GM12878 (cell line): ENCODE data around the gene IFT52. TPM values are rescaled to one million over a fixed set of nuclear protein-coding genes. Genes with fewer than 3 reads are reported as not detected.

ENCODE experiments used
- ATAC-seq: fragments of 200-7000 bp; cut with Tn5 transposase; 3 replicates; pipeline ENCODE4 v1.9.1; 2020; ENCODE audit warnings: mild to moderate bottlenecking, moderate library complexity
- BruUV-seq: library from RNA; stranded (reverse); fragments of 400-500 nt; replicated peaks from 2 replicates; lab custom pipeline; 2021; lab: Mats Ljungman, UMichigan
- CTCF ChIA-PET: fragments of 300-600 bp; sonication (Branson Sonifier 250); formaldehyde crosslinking; extraction: SDS; loops from one replicate; lab custom pipeline; 2021; ENCODE audit warnings: inconsistent platforms; lab: Yijun Ruan, JAX
- POLR2A ChIA-PET: fragments of 350-600 bp; formaldehyde crosslinking; extraction: SDS; loops from one replicate; lab custom pipeline; 2021; ENCODE audit warnings: inconsistent platforms; lab: Charles Lee
- RAD21 ChIA-PET: fragments of 300-600 bp; sonication (Branson Sonifier 250); formaldehyde crosslinking; loops from one replicate; lab custom pipeline; 2023; ENCODE audit warnings: antibody characterized with exemption; ENCODE audit not compliant: unreplicated experiment; lab: Charles Lee
- SMC1A ChIA-PET: fragments of 300-600 bp; sonication (Branson Sonifier 250); formaldehyde crosslinking; loops from one replicate; lab custom pipeline; 2023; ENCODE audit not compliant: unreplicated experiment, uncharacterized antibody; lab: Charles Lee
- DNase-seq: peaks from one replicate; pipeline ENCODE4 v3.0.0-alpha.2; 2011; ENCODE audit warnings: low read depth, low spot score
- FAIRE-seq: peaks from 3 replicates; lab custom pipeline; 2011; peaks lifted over from hg19 to GRCh38; lab: Jason Lieb, UNC
- H2AFZ ChIP-seq: 2 replicates; pipeline ENCODE4 v1.6.0; 2011; ENCODE audit warnings: low read depth, low read length, control low read depth; ENCODE audit not compliant: control insufficient read depth
- H3K27ac ChIP-seq: 2 replicates; pipeline ENCODE4 v1.5.1; 2011; ENCODE audit warnings: control low read depth; ENCODE audit not compliant: control insufficient read depth, insufficient read depth
- H3K27me3 ChIP-seq, 2 experiments: replicated peaks in 1 of 2; 2 replicates each; pipeline versions ENCODE4 v1.6.0 to v1.6.1; 2011; ENCODE audit warnings: low read length in 1 of 2; ENCODE audit not compliant: control insufficient read depth in 2 of 2, insufficient read depth in 2 of 2
- H3K36me3 ChIP-seq, 2 experiments: 2 replicates each; pipeline ENCODE4 v1.5.1; 2011; ENCODE audit warnings: low read length in 1 of 2; ENCODE audit not compliant: control insufficient read depth in 2 of 2, insufficient read depth in 2 of 2
- H3K4me1 ChIP-seq: 2 replicates; pipeline ENCODE4 v1.6.1; 2011; ENCODE audit warnings: mild to moderate bottlenecking, low read length, moderate library complexity, mixed read lengths; ENCODE audit not compliant: control insufficient read depth, insufficient read depth
- H3K4me2 ChIP-seq: 2 replicates; pipeline ENCODE4 v1.6.0; 2011; ENCODE audit warnings: control low read depth; ENCODE audit not compliant: control insufficient read depth, insufficient read depth
- H3K4me3 ChIP-seq: fragments of 200-600 bp; sonication (generic); 2 replicates; pipeline ENCODE4 v1.5.1; 2016
- H3K79me2 ChIP-seq: 2 replicates; pipeline ENCODE4 v1.6.0; 2011; ENCODE audit warnings: low read length; ENCODE audit not compliant: control insufficient read depth, insufficient read depth
- H3K9ac ChIP-seq: 2 replicates; pipeline ENCODE4 v1.8.0; 2011; ENCODE audit warnings: low read length, control low read depth, mixed read lengths; ENCODE audit not compliant: control insufficient read depth, insufficient read depth
- H3K9me3 ChIP-seq: replicated peaks from 3 replicates; pipeline ENCODE4 v1.5.1; 2011; ENCODE audit warnings: mild to moderate bottlenecking, low read length; ENCODE audit not compliant: control insufficient read depth, insufficient read depth
- H4K20me1 ChIP-seq: 2 replicates; pipeline ENCODE4 v1.6.0; 2011; ENCODE audit not compliant: control insufficient read depth, insufficient read depth
- ATF7 ChIP-seq: fragments of 450-650 bp; IDR thresholded peaks from 2 replicates; pipeline ENCODE4 v1.6.1; 2016; ENCODE audit warnings: low read depth, mild to moderate bottlenecking
- CEBPZ ChIP-seq: fragments of 150-350 bp; IDR thresholded peaks from 2 replicates; pipeline ENCODE4 v1.6.1; 2016; ENCODE audit warnings: low read depth, low read length
- CTCF ChIP-seq, 3 experiments: IDR thresholded peaks in 2 of 3; conservative IDR thresholded peaks in 1 of 3; 2 replicates each; pipeline ENCODE4 v1.5.1; 2011; ENCODE audit warnings: low read depth in 3 of 3, low read length in 3 of 3, mild to moderate bottlenecking in 3 of 3, control low read depth in 2 of 3, moderate library complexity in 2 of 3, inconsistent platforms in 1 of 3, mixed read lengths in 1 of 3; ENCODE audit not compliant: control insufficient read depth in 2 of 3, insufficient read depth in 1 of 3; ENCODE audit errors: extremely low read depth in 1 of 3
- CUX1 ChIP-seq: IDR thresholded peaks from 2 replicates; pipeline ENCODE4 v1.6.1; 2012; ENCODE audit warnings: improper control_type of control experiment, low read depth, low read length; ENCODE audit not compliant: insufficient replicate concordance
- EED ChIP-seq: sonication (generic); IDR thresholded peaks from 2 replicates; pipeline ENCODE4 v1.6.1; 2016; ENCODE audit warnings: antibody characterized with exemption, low read depth
- IKZF1 ChIP-seq: fragments of 450-650 bp; conservative IDR thresholded peaks from 2 replicates; pipeline ENCODE4 v1.6.1; 2017; ENCODE audit warnings: antibody characterized with exemption, mild to moderate bottlenecking
- MEF2B ChIP-seq: fragments of 450-650 bp; IDR thresholded peaks from 2 replicates; pipeline ENCODE4 v1.6.1; 2018; ENCODE audit warnings: mild to moderate bottlenecking, moderate library complexity; ENCODE audit not compliant: partially characterized antibody, poor library complexity, severe bottlenecking
- POLR2A ChIP-seq: IDR thresholded peaks from 2 replicates; pipeline ENCODE4 v1.6.1; 2011; ENCODE audit warnings: low read depth, mild to moderate bottlenecking, low read length
- POLR2AphosphoS5 ChIP-seq: IDR thresholded peaks from 2 replicates; pipeline ENCODE4 v1.6.1; 2011; ENCODE audit warnings: mild to moderate bottlenecking, low read length, inconsistent platforms
- RUNX3 ChIP-seq: IDR thresholded peaks from 2 replicates; pipeline ENCODE4 v1.6.1; 2012; ENCODE audit warnings: low read length, inconsistent platforms
- YY1 ChIP-seq: IDR thresholded peaks from 2 replicates; pipeline ENCODE4 v1.6.1; 2011; ENCODE audit warnings: low read depth, mild to moderate bottlenecking, low read length
- WGBS: methylation state at CpG from one replicate; pipeline ENCODE4 v1.1.6; 2016; ENCODE audit warnings: low lambda C conversion rate; ENCODE audit not compliant: insufficient replicate concordance, insufficient coverage; ENCODE audit errors: missing lambda C conversion rate; 5-methylcytosine and 5-hydroxymethylcytosine counted together
- in situ Hi-C: fragments of 300-500 bp; cut with MboI; formaldehyde crosslinking; loops from 9 replicates; pipeline ENCODE4 v1.14.3; 2018; ENCODE audit warnings: mixed read lengths
- intact Hi-C: fragments of 100-400 bp; cut with micrococcal nuclease; formaldehyde crosslinking; loops from one replicate; pipeline ENCODE4 v1.14.2; 2022; ENCODE audit not compliant: unreplicated experiment
- polyA plus RNA-seq, 11 experiments: library from polyadenylated mRNA; depleted of rRNA in 4 of 11; unstranded in 6 of 11; stranded (reverse) in 5 of 11; fragments of >200 nt; fragmentation: Nextera tagmentation in 4 of 11; fragmentation: Illumina TruSeq in 1 of 11; extraction: Ambion mirVana in 4 of 11; extraction: Trizol in 1 of 11; gene quantifications; 1 replicate in 1 of 11; 2 replicates in 10 of 11; pipeline versions ENCODE4 v1.2.1 to v1.2.3, GENCODE V29; 2011 to 2016; ENCODE audit warnings: inconsistent platforms in 2 of 11, missing spikeins in 2 of 11, low read depth in 1 of 11
- total RNA-seq, 4 experiments: library from RNA; depleted of rRNA in 3 of 4; stranded (reverse); fragments of >200 nt in 3 of 4; fragmentation: Illumina TruSeq in 1 of 4; extraction: Trizol in 1 of 4; gene quantifications; 2 replicates each; pipeline versions ENCODE4 v1.2.1 to v1.2.3, GENCODE V29; 2013 to 2021

IFT52 gene
- total and polyA plus RNA-seq, 10 of the 15 experiments (the other 5 are each of a cell fraction or from before 2014, with no cell fraction given) = 18.1 to 30.5 (median 26.0) TPM

GRCh38 chr20:43667341-43668132 is 76.8 kb downstream of the IFT52 start:
- H3K4me3 ChIP-seq = peak overlapping the region; percentile 94
- ChIA-PET RAD21 (interaction anchor here (0.6 to 1.1 kb wide), 4 partner anchors 14 to 173 kb away, joined by 4 to 7 read pairs (median 4); no protein-coding TSS in a partner anchor), CTCF (interaction anchor here (0.6 to 0.8 kb wide), 2 partner anchors 14 to 24 kb away, joined by 3 to 6 read pairs; no protein-coding TSS in a partner anchor), POLR2A (interaction anchor here (0.5 to 1.2 kb wide), 4 partner anchors 9 to 910 kb away, joined by 3 to 7 read pairs (median 4); no protein-coding TSS in a partner anchor), SMC1A (interaction anchor here (1.0 to 1.1 kb wide), 2 partner anchors 12 to 72 kb away, joined by 3 read pairs; no protein-coding TSS in a partner anchor)
- intact Hi-C loops = no loop called here
- no peaks in the 10 kb centered on the region for H3K27me3 ChIP-seq
- FAIRE-seq (no peak), DNase-seq (no peak), ATAC-seq (peak; percentile 43)
- H3K4me1 ChIP-seq = peaks cover 18% of the 10 kb centered on the region
- no peaks in the 10 kb centered on the region for H3K9me3 ChIP-seq
- H3K9ac ChIP-seq = peak overlapping the region; percentile 86
- peaks cover 30% of the 10 kb centered on the region for H3K79me2 ChIP-seq
- H3K27ac ChIP-seq = peak overlapping the region; percentile 70
- H4K20me1 ChIP-seq = no peaks in the 10 kb centered on the region
- BruUV-seq = TSS peak; percentile 69
- H3K4me2 ChIP-seq = peak overlapping the region; percentile 77
- in situ Hi-C loops = no loop called here
- WGBS = 2% methylated on average over 30 of the region's 34 CpGs
- 0 out of 4 replicates have a peak, but pooled peaks cover 0 to 2% of the 10 kb centered on the region in 2 experiments for H3K36me3 ChIP-seq
- TF ChIP-seq YY1 = 0 out of 2 replicates have a peak, but pooled peaks have one; percentile 21
- no peak for TF ChIP-seq CTCF (IDR thresholded peaks at IDR 0.05 in 2 of 3, conservative IDR thresholded peaks at IDR 0.05 in 1 of 3; ENCODE audit: control insufficient read depth in 2 of 3, extremely low read depth in 1 of 3, insufficient read depth in 1 of 3, low read depth in 3 of 3, low read length in 3 of 3)
- TF ChIP-seq IKZF1 = peak; percentile 56; the same call in 1 of the 2 replicates
- TF ChIP-seq ATF7 = 0 out of 2 replicates have a peak, but pooled peaks have one; percentile 36
- TF ChIP-seq EED = peak; percentile 60; the same call in 1 of the 2 replicates
- peak; percentile 80 for TF ChIP-seq MEF2B
- no peak for TF ChIP-seq POLR2AphosphoS5
- no peak for TF ChIP-seq CUX1
- TF ChIP-seq POLR2A = 0 out of 2 replicates have a peak, but pooled peaks have one; percentile 22
- peak; percentile 19 for TF ChIP-seq RUNX3
- no peak for TF ChIP-seq CEBPZ
- H2AFZ ChIP-seq = peak overlapping the region; percentile 5
